Erythroblast (primary cell): ENCODE data around the gene SH3TC2.
A peak's percentile ranks its signal among the peaks of the same experiment; 100 is the strongest.

Experiments used
- DNase-seq, 2 experiments: peaks; one replicate each; lab custom pipeline; 2025; lab: John Stamatoyannopoulos, UW
- GATA1 ChIP-seq: IDR thresholded peaks from 2 replicates; pipeline ENCODE4 v1.6.1; 2011; ENCODE audit warnings: low read depth, mild to moderate bottlenecking, control low read depth, low read length, moderate library complexity
- POLR2A ChIP-seq: IDR thresholded peaks from 2 replicates; pipeline ENCODE4 v1.6.1; 2011; ENCODE audit warnings: mild to moderate bottlenecking, low read length

The SH3TC2 gene

GRCh38 chr5:149047462-149047861 is 15.4 kb downstream of the SH3TC2 start:
- TF ChIP-seq GATA1: no peak
- TF ChIP-seq POLR2A: no peak
- peak in 1 of 2 experiments; percentile 27 for DNase-seq

- TF ChIP-seq GATA1 (peak; percentile 11), POLR2A (no peak)
- DNase-seq: peak; percentile 81 to 92
Measured at GRCh38 chr5:149046196-149046829, 16.5 kb downstream of the SH3TC2 start.

- no peak for TF ChIP-seq POLR2A
- no peak for TF ChIP-seq GATA1
- DNase-seq: no peak
Measured at GRCh38 chr5:149045089-149045460, 17.8 kb downstream of the SH3TC2 start.

GRCh38 chr5:149044453-149045088 is 18.3 kb downstream of the SH3TC2 start:
- no peak for TF ChIP-seq GATA1
- TF ChIP-seq POLR2A: no peak
- DNase-seq: peak in 1 of 2 experiments; percentile 38

GRCh38 chr5:149043641-149044040 is 19.2 kb downstream of the SH3TC2 start:
- DNase-seq: no peak
- no peak for TF ChIP-seq POLR2A

GRCh38 chr5:149042865-149043264 is 20.0 kb downstream of the SH3TC2 start:
- TF ChIP-seq POLR2A (no peak), GATA1 (no peak)
- DNase-seq: no peak

GRCh38 chr5:149041242-149041641 is 21.6 kb downstream of the SH3TC2 start:
- DNase-seq: no peak
- TF ChIP-seq GATA1: no peak
- TF ChIP-seq POLR2A: no peak

GRCh38 chr5:149040421-149040820 is 22.4 kb downstream of the SH3TC2 start:
- no peak for TF ChIP-seq GATA1
- TF ChIP-seq POLR2A: no peak
- DNase-seq: no peak

GRCh38 chr5:149039506-149039905 is 23.4 kb downstream of the SH3TC2 start:
- TF ChIP-seq GATA1 (no peak), POLR2A (no peak)
- no peak for DNase-seq

GRCh38 chr5:149038336-149039080 is 24.4 kb downstream of the SH3TC2 start:
- DNase-seq: peak; percentile 37 to 45
- TF ChIP-seq GATA1 (no peak), POLR2A (no peak)

GRCh38 chr5:149037817-149038216 is 25.0 kb downstream of the SH3TC2 start:
- peak; percentile 37 to 58 for DNase-seq
- TF ChIP-seq GATA1 (no peak), POLR2A (no peak)

- TF ChIP-seq GATA1 (no peak), POLR2A (no peak)
Measured at GRCh38 chr5:149036970-149037369, 25.9 kb downstream of the SH3TC2 start.

GRCh38 chr5:149036168-149036567 is 26.7 kb downstream of the SH3TC2 start:
- TF ChIP-seq GATA1 (no peak), POLR2A (no peak)
- no peak for DNase-seq

More at GRCh38 chr5:149036970-149037369, 25.9 kb downstream of the SH3TC2 start:
- no peak for DNase-seq

- DNase-seq: peak; percentile 81 to 88
- no peak for TF ChIP-seq GATA1
- no peak for TF ChIP-seq POLR2A
Measured at GRCh38 chr5:149035372-149035790, 27.5 kb downstream of the SH3TC2 start.
